Glomerular endothelial cell (primary cell): ENCODE measurements around the gene RCAN1. TPM values are rescaled to one million over a fixed set of nuclear protein-coding genes. Genes with fewer than 3 reads are reported as not detected.

Source experiments
- DNase-seq: peaks from one replicate; pipeline ENCODE4 v3.0.0-alpha.2; 2011; ENCODE audit warnings: low read depth, low spot score; ENCODE audit errors: extremely low read depth
- total RNA-seq: library from RNA; depleted of rRNA; stranded (reverse); fragments of >200 nt; gene quantifications from 2 replicates; pipeline ENCODE4 v1.2.3, GENCODE V29; 2015

RCAN1 gene
- 25.2 and 42.8 TPM in 2 replicates for total RNA-seq

- DNase-seq, result peak; percentile 55
Observed at GRCh38 chr21:34614628-34615486, at the start of gene RCAN1. RCAN1 (minus strand) TSS chr21:34615113; CDS start chr21:34615011, 102 bp downstream.

- no peak for DNase-seq
Observed at GRCh38 chr21:34661848-34662247, 46.9 kb upstream of the RCAN1 start.

DNA sequence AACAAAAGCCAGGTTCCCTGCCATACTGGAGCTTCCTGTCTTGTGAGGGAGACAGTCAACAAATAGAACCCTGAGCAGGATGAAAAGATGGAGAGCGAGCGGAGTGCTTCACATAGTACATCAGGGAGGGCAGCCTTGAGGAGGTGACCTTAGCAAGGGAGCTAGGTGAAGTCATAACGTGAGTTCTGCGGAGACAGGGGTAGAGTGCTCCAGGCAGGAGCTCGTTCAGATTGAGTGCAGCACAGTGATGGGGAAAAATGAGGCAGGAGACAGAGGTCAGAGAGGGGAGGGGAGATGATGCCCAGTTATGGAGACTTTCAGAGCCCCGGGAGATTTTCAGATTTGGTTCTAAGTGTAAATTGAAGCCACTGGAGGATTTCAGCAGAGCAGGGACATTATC is 38.6 kb upstream of the RCAN1 start:
- DNase-seq, result no peak

DNA sequence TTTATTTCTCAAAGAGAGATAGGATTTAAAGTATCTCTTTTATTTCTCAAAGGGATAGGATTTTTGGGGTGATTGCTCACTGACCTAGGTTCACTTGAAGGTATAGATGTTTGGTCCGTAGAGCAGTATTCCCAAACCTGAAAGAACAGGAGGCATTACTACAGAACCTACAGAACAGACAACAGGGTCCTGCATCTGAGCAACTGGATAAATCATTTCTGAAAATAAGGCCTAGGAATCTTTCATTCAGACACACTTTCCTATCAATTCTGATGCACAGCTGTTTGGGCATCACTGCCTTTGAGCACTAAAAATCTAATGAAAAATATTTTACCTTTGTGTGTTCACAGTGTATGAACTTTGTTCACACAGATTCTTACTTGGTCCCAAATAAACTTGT is 36.7 kb upstream of the RCAN1 start:
- DNase-seq, result no peak

DNA sequence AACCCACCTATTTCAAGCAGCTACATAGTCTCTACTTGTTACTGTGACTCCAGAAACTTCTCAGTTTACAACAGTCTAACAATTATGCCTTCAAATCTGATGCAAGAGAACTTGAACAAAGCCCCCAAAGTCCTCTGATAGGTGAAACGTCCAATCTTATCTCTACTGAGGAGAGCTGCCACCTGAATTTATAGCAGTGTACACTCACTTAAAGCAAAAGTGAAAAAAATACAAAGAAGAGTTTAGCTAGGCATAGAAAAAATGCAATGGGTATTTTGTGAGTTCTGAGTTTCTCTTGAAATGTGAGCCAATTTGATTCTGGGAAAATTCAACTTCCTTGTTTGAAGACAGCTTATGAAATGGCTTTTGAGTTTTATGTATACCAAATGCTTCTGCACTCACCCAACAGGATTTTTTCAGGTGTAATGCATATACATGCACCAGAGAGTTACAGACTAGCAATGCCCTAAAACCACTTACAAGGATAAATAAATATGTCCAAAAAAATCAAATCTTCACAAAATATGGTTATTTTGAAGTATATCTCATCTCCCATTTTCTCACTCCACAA is 36.0 kb upstream of the RCAN1 start:
- DNase-seq, result no peak

DNA sequence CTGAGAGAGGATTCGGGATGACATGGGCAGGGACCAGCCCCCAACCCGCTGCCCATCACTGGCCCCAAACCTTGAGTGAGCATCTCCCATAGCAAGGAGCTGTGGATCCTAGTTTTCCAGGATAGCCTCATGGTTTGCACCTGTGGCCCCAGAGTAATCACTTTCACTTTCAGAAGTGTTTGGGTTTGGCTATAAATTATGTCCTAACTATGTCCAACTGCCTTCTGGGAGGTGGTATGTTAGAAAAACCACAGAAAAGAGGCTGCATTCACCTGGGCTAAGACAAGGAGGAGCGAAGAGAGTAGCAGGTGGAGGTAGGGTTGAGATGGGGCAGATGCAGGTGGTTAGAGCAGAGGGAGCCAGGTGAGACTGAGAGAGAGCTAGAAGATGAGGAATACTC is 34.5 kb upstream of the RCAN1 start:
- DNase-seq, result no peak

GRCh38 chr21:34648739-34649297 is 33.9 kb upstream of the RCAN1 start:
- DNase-seq, result no peak

GRCh38 chr21:34647555-34647954 is 32.6 kb upstream of the RCAN1 start:
- no peak for DNase-seq

- DNase-seq, result no peak
Observed at GRCh38 chr21:34644825-34645224, 29.9 kb upstream of the RCAN1 start.

DNA sequence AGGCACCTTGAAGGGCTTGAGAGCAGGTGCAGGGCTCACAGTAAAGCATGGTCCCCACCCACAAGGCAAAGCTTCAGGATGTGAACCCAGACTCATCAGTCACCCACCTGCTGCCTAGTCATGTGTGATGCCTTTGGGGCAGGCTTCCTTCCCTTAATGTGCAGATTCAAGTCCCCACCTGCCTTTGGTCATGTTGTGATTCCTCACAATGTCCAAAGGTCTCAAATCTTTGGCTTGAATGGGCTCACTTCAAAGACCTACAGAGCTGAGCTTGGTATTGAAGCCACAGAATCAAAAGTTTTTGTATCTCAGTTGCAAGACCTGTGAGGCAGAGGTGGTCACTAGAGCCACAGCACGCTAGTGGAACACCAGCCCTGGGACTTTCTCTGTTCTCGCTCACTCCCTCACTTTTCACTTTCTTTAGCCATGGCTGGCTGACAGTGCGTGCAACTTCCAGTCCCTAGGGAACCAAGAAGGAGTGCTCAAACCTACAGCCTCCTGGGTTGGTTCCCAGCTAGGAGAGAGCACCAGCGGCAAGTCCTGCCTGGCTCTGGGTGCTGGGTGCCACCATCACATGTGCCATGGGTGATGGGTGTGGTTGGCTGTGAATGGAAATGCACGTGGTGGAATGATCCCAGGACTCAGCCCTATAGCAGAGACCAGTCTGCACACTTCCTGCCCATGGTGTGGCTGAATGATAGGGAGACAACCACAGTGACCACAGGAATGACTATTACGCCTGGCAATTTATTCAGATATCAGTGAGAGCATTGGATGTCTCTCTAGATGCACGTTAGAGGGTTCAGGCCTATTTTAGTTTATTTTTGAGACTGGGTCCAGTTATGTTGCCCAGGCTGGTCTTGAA is 27.5 kb upstream of the RCAN1 start:
- DNase-seq, result no peak

DNA sequence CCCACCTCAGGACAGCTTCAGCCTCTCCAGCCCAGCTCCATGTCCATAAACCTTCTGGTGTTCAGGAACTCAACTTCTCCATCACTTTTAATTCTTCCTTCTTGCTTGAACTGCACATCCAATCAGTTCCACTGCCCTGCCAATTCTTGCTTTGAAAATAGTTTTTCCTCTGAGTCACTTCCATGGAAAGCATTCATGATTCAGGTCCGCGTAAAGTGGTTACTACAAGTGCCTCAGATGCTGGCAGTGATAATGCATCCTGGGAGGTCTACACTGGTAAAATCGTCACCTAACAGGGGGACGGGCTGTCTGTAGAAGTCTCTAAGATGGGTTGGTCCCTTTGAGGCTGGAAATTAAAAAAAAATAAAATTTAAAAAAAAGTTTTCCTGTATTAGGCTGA is 25.9 kb upstream of the RCAN1 start:
- DNase-seq, result peak; percentile 18

GRCh38 chr21:34639882-34640788 is 25.2 kb upstream of the RCAN1 start:
- DNase-seq, result no peak

GRCh38 chr21:34639250-34639649 is 24.3 kb upstream of the RCAN1 start:
- no peak for DNase-seq

DNA sequence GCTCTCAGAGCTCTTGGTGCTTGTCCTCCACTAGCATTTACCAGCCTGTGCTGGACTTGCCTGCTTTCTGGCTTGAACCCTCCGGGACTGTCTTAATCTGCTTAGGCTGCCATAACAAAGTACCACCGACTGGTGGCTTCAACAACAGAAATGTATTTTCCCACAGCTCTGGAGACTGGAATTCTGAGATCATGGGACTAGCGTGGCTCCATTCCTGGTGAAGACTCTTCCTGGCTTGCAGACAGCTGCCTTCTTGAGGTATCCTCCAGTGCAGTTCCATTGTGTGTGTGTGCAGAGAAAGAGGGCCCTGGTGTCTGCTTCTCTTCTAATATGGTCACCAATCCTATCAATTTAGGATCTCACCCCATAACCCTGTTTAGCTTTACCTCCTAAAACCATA is 22.0 kb upstream of the RCAN1 start:
- DNase-seq, result no peak

DNA sequence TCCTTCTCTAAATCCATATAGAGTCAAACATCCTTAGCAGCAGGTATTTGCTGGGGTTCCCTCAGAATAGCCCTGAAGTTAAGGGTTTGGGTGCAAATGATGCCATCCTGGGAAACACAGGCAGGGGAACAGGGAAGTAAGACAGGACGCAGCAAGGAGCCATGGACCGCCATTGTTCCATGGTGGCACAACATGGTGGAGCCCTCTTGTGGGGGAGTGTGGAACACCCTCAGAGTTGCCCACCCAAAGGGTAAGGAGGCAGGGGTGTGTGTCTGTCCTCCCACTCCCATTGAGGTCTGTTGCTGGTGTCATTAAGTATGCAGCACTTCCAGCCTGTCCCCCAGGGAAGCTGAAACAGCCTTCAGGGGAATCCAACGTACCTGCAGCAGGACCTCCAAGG is 20.4 kb upstream of the RCAN1 start:
- DNase-seq, result no peak

GRCh38 chr21:34632498-34632897 is 17.6 kb upstream of the RCAN1 start:
- no peak for DNase-seq

- peak; percentile 34 for DNase-seq
Observed at GRCh38 chr21:34630536-34631143, 15.7 kb upstream of the RCAN1 start.

- DNase-seq, result no peak
Observed at GRCh38 chr21:34626131-34626530, 11.2 kb upstream of the RCAN1 start.

- no peak for DNase-seq
Observed at GRCh38 chr21:34625030-34625593, 10.2 kb upstream of the RCAN1 start.
